ENCODE measurements around the gene LINS1. TPM values are rescaled to one million over a fixed set of nuclear protein-coding genes. Genes with fewer than 3 reads are reported as not detected.
A peak's percentile ranks its signal among the peaks of the same experiment; 100 is the strongest.

LINS1 gene
- total RNA-seq, 2 donors from 2014 or later, result 6.1 to 8.0 TPM

DNA sequence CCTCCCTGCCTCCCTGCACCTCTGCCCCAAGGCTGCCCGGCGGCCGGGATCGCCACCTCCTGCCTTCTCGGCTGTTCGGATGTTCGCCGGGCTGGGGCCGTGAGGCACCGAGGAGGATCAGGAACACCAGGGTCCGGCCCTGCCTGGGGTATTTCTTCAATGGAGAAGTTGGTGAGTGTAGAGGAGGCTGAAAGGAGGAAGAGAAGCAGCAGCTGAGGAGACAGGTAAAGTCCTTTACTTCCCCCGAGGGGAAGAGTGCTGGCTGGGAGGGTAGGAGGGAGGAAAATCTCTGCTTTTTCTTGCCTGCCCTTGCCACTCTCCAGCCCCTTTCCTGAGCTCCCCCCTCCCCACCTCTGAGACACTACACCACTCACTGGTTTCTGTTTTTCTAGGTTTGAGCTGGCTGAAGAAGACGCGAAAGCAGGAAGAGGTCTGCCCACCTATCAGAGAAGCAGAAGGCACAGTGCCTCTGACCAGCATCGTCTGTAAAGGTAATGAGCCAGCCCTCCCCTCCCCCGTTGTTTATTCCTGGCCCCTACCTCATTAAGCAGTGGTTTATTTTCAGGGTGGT lies 924 bp upstream of the LINS1 start:
- H3K4me1 Mint-ChIP-seq, result peaks cover 8% of the 10 kb centered on the region
- H3K27ac Mint-ChIP-seq, result peak overlapping the region; percentile 98
- DNase-seq, result peak; percentile 84
- H3K9me3 ChIP-seq (ENCODE audit: control insufficient read depth, low read length), result no peaks in the 10 kb centered on the region
- H3K4me3 ChIP-seq (ENCODE audit: low read length), result peak overlapping the region; percentile 97
- no peak overlapping the region for H3K4me3 Mint-ChIP-seq
- H3K9ac ChIP-seq (ENCODE audit: extremely low read depth, low read length, poor library complexity, severe bottlenecking), result peak overlapping the region; percentile 74
- no peaks in the 10 kb centered on the region for H3K9me3 Mint-ChIP-seq
- 0% methylated on average over 16 of the region's 16 CpGs; no CpG with 5 or more reads in 1 of the 2 experiments for WGBS, 2 experiments (ENCODE audit: insufficient coverage in 1 of 2, insufficient read length in 1 of 2)
- no peaks in the 10 kb centered on the region for H3K4me1 ChIP-seq (ENCODE audit: control insufficient read depth, insufficient read depth, low read length)
- peaks cover 28% of the 10 kb centered on the region for H3K36me3 Mint-ChIP-seq (ENCODE audit: low read depth)
- peaks cover 32% of the 10 kb centered on the region for H3K36me3 ChIP-seq (ENCODE audit: control insufficient read depth, insufficient read depth, low read length)
- no peaks in the 10 kb centered on the region for H3K27me3 ChIP-seq (ENCODE audit: control insufficient read depth, insufficient read depth, low read length, poor library complexity, severe bottlenecking)
- TF ChIP-seq, protein P1, sequence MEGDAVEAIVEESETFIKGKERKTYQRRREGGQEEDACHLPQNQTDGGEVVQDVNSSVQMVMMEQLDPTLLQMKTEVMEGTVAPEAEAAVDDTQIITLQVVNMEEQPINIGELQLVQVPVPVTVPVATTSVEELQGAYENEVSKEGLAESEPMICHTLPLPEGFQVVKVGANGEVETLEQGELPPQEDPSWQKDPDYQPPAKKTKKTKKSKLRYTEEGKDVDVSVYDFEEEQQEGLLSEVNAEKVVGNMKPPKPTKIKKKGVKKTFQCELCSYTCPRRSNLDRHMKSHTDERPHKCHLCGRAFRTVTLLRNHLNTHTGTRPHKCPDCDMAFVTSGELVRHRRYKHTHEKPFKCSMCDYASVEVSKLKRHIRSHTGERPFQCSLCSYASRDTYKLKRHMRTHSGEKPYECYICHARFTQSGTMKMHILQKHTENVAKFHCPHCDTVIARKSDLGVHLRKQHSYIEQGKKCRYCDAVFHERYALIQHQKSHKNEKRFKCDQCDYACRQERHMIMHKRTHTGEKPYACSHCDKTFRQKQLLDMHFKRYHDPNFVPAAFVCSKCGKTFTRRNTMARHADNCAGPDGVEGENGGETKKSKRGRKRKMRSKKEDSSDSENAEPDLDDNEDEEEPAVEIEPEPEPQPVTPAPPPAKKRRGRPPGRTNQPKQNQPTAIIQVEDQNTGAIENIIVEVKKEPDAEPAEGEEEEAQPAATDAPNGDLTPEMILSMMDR (conservative IDR thresholded peaks at IDR 0.05), result no peak
- no peaks in the 10 kb centered on the region for H3K27me3 Mint-ChIP-seq (ENCODE audit: insufficient read depth)
- H3K27ac ChIP-seq (ENCODE audit: low read depth, low read length), result peak overlapping the region; percentile 16

DNA sequence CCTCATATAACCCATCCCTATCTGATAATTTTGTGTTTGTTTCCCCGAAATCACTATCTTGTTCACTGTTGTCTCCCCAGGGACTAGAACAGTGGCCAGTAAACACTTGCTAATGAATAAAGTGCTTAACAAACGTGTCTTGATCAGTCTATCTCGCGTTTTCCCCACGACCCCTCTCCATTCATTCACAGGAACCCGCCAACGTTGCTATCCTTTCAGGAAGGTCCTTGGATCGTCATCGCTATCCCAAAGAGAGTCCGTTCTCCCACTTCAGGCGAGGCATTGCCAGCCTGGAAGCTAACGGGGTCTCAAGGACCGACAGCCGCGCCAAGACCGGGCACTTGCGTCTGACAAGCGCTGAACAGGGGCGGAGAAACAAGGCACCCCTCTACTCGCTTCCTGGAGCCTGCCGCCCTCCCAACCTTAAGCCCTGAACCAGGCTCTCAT lies 344 bp downstream of the LINS1 start:
- Mint-ChIP-seq H3K4me3 (no peak overlapping the region), H3K36me3 (ENCODE audit: low read depth) (peaks cover 21% of the 10 kb centered on the region), H3K27me3 (ENCODE audit: insufficient read depth) (no peaks in the 10 kb centered on the region), H3K27ac (no peak overlapping the region), H3K9me3 (no peaks in the 10 kb centered on the region), H3K4me1 (peaks cover 8% of the 10 kb centered on the region)
- Histone ChIP-seq H3K4me1 (ENCODE audit: control insufficient read depth, insufficient read depth, low read length) (no peaks in the 10 kb centered on the region), H3K27me3 (ENCODE audit: control insufficient read depth, insufficient read depth, low read length, poor library complexity, severe bottlenecking) (no peaks in the 10 kb centered on the region), H3K4me3 (ENCODE audit: low read length) (peak overlapping the region; percentile 91), H3K36me3 (ENCODE audit: control insufficient read depth, insufficient read depth, low read length) (peaks cover 23% of the 10 kb centered on the region), H3K27ac (ENCODE audit: low read depth, low read length) (no peak overlapping the region), H3K9ac (ENCODE audit: extremely low read depth, low read length, poor library complexity, severe bottlenecking) (peak overlapping the region; percentile 52), H3K9me3 (ENCODE audit: control insufficient read depth, low read length) (no peaks in the 10 kb centered on the region)
- TF ChIP-seq, protein P1 (conservative IDR thresholded peaks at IDR 0.05), result no peak
- 0% methylated on average over 18 to 21 of the region's 21 CpGs for WGBS, 2 experiments (ENCODE audit: insufficient coverage in 1 of 2, insufficient read length in 1 of 2)
- DNase-seq, result no peak

DNA sequence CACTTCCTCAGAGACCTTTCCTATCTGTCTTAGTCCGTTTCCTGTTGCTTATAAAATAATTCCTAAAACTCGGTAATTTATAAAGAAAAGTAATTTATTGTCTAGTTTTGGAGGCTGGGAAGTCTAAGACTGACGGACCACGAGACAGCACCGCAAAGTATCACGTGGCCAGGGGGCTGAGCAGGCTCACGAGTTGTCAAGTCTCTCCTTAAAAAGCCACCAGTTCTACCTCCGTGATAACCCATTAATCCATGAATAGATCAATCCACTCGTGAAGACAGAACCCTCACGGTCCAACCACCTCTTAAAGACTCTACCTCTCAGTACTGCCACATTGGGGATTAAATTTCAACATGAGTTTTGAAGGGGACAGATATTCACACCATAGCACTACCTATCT lies 821 bp downstream of the LINS1 start:
- H3K27ac Mint-ChIP-seq, result no peak overlapping the region
- Histone ChIP-seq H3K27ac (ENCODE audit: low read depth, low read length) (no peak overlapping the region), H3K27me3 (ENCODE audit: control insufficient read depth, insufficient read depth, low read length, poor library complexity, severe bottlenecking) (no peaks in the 10 kb centered on the region), H3K4me1 (ENCODE audit: control insufficient read depth, insufficient read depth, low read length) (no peaks in the 10 kb centered on the region), H3K9me3 (ENCODE audit: control insufficient read depth, low read length) (no peaks in the 10 kb centered on the region), H3K36me3 (ENCODE audit: control insufficient read depth, insufficient read depth, low read length) (peaks cover 19% of the 10 kb centered on the region), H3K9ac (ENCODE audit: extremely low read depth, low read length, poor library complexity, severe bottlenecking) (peak overlapping the region; percentile 52), H3K4me3 (ENCODE audit: low read length) (peak overlapping the region; percentile 91)
- TF ChIP-seq, protein P1 (conservative IDR thresholded peaks at IDR 0.05), result no peak
- 0 to 2% methylated on average over 6 to 9 of the region's 10 CpGs for WGBS, 2 experiments (ENCODE audit: insufficient coverage in 1 of 2, insufficient read length in 1 of 2)
- peaks cover 8% of the 10 kb centered on the region for H3K4me1 Mint-ChIP-seq
- no peaks in the 10 kb centered on the region for H3K27me3 Mint-ChIP-seq (ENCODE audit: insufficient read depth)
- H3K9me3 Mint-ChIP-seq, result no peaks in the 10 kb centered on the region
- DNase-seq, result peak; percentile 47
- peaks cover 16% of the 10 kb centered on the region for H3K36me3 Mint-ChIP-seq (ENCODE audit: low read depth)
- no peak overlapping the region for H3K4me3 Mint-ChIP-seq
